Cortex of kidney (tissue), 1 donor: ENCODE results near the gene TBC1D1.

Experiments
- DNase-seq: peaks from one replicate; lab custom pipeline; 2025; lab: John Stamatoyannopoulos, UW

The TBC1D1 gene

GRCh38 chr4:37885496-37885895 is 5.4 kb upstream of the TBC1D1 start:
- DNase-seq = no peak

DNA sequence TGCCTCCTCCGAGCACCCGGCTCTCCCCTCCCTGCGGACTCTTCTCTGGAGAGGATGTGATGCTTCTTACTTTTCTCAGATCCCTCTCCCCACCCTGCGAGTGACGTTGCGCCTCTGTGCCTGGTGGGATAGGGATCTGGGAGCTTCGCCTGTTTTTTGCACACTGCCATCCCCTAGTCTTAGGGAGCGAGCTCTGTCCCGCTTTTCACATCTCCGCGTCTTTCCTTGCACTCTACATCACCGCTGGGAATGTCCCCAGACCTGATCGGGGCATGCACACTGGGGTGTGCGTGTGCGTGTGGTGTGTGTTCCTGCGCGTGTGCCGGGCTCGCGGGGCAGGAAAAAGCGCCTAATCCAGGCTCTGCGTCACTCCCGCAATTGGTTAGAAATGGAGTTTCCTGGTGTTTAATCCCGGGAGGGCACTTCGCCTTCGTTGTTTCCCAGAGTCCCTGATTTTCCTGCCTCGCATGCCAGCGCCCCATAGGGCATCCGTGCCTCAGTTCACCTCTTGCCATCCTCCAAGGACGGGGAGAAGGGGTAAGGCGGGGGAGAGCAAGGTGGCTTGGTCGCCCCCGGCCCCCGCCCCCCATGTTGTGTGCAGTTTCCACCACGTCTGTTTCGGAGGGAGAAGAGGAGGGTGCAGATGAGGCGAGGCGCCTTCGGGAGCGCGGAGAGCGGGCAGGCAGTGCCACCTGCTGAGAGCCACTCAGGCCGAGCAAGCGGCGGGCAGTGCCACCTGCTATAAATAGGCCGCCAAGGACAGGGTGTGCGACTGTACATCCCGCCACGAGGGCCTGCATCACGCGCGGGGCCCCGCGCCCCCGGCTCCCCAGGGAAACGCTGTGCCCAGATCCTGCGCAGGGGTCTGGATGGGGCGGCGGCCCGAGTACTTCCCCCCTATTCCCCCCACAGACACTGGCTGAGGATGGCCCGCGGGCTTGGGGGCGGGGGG is 759 bp upstream of the TBC1D1 start:
- no peak for DNase-seq

DNA sequence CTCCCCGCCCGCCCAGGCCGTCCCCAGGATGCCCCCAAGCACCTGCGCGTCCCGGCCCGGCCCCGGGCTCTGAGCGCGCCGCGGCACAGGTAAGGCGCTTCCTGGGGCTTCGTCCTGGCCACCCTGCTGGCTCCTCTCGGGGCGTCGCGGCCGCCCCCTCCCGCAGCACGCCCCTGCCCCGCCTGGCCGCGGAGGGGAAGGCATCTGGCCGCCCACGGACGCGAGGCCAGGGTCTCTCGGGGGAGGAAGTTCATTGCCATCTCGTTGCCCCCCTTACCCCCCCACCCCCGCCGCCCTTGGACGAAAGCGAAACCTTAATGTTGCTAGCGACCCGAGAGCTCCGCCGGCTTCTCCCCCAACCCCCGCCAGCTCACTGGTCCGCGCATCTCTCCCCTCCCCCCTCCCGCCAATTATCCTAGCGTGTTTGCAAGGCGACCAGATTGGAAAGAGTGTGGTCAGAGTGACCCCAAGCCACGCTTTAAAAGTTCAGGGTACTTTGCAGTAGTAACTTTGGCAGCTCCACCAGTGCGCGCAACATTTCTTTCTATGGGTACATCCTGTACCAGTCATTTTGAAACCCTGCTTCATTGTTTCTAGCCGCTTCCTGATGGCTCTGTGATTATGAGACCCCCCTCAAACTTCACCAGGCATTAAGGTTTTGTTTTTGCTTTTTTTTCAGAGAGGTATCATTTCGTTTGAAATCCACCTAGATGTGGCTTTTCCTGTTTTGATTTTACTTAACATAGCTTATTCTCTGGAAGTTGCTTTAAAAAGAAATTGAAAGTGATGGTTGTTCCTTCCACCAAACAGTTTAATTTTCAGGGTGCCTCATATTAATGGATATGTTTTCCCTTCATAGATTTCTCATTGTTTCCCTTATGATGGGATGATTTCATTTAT is 626 bp downstream of the TBC1D1 start:
- no peak for DNase-seq

DNA sequence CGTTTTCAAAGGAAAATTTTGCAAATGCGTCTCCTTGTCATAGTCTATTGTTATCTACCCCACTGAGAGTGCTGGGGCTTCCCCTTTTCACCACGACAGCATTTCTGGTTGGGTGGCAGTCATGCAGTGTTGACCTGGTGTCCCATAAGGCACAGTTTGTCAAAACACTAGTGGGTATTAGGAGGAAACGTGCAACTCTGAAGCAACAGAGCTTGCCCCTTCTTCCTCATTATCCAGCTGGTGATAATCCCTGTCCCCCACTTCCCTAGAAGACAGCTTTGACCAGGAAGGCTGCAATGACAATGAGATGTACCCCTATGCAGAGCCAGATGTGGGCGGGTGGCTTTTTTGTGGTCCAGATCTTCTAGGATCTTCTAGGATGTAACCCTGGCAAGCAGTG is 1.8 kb downstream of the TBC1D1 start:
- DNase-seq = no peak

DNA sequence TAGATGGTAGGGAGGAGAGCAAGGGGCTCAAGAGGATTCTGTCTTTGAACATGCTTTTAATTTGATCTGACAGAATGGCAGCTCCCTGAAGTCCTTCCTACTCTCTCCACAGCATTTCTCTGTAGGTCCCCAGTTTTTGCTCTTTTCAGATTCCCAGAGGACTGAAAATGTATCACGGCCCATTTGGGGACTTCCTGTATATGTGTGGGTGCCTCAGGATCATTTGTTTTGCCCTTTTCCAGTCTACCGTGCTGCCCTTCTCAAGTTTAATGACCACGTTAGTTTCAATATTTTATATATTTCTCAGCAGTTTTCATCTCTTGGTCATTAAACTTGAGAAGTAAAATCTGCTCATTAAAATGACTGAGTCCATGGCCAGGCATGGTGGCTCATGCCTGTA is 2.3 kb downstream of the TBC1D1 start:
- no peak for DNase-seq

- DNase-seq = no peak
Observed at GRCh38 chr4:37895271-37895670, 4.4 kb downstream of the TBC1D1 start.

DNA sequence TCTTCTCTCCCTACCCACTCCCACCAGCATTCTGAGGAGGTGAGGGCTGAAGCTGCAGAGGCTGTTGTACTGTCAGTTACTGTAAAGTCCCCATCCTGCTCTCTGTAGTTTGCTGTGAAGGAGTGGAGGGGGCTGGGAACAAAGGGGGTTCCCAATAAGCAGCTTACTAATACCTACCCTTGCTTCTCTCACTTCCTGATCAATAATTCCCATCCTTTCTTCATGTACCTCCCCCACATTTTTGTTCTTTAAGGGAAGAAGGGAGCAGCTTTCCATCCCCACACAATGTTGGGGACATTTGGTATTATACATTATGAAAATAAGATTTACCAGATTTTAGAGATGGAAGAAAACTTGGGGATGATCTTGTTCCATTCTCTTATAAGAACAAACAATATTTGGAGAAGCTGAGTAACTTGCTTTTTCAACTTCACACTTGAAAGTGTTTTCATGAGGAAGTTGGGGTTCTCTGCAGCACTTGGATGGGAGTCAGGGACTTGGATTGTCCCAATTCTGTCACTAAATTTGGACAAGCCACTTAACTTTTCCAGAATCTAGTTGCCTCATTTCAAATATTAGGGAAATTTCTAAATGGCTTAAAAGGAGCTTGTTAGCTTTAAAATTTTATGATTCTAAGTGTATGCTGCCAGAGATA is 5.4 kb downstream of the TBC1D1 start:
- no peak for DNase-seq

DNA sequence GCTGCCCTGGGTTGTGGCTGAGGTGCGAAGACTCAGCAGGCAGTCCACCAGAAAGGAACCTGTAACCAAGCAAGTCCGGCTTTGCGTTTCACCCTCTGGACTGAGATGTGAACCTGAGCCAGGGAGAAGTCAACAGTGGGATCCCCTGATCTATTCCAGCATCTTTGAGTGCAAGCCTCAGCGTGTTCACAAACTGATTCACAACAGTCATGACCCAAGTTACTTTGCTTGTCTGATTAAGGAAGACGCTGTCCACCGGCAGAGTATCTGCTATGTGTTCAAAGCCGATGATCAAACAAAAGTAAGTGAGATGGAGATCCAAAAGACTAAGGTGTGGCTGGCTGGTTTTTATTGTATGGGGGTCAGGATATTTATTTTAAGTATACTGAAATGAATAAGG is 11.3 kb downstream of the TBC1D1 start:
- DNase-seq = no peak

GRCh38 chr4:37902738-37903693 is 12.1 kb downstream of the TBC1D1 start:
- DNase-seq = no peak

DNA sequence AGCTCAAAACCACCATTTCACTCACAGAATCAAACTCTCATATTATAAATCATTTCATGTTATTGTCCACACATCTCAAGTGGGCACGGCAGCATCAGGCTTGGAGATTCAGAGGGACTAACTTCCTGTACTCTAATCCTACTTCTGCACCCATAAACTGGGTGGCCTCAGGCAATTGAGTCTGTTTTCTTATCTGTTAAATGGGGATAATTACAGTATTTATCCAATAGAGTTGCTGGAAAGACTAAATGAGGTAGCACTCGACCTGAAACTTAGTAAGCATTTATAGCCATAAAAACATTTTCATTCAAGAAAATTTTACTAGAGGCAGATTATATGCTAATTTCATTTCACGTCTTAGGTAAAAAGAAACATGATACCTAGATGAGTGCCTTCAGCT is 13.0 kb downstream of the TBC1D1 start:
- DNase-seq = no peak

- no peak for DNase-seq
Observed at GRCh38 chr4:37904824-37905223, 13.9 kb downstream of the TBC1D1 start.

DNA sequence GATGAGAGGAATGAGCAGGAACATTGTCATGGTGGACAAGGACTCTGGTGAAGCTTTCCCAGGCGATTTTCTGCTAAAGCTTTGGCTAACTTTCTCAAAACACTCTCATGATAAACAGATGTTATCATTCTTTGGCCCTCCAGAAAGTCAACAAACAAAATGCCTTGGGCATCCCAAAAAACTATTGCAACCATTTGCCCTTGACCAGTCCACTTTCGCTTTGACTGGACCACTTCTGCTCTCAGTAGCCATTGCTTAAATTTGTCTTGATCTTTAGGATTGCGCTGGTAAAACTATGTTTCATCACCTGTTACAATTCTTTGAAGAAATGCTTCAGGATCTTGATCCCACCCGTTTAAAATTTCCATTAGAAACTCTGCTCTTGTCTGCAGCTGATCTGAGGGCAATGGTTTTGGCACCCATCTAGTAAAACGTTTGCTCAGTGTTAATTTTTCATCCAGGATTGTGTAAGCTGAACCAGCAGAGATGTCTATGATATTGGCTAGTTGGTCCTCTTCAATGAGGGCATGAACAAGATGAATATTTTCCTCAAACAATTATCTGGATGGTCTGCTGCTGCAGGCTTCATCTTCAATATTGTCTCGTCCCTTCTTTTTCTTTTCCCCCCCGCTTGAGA is 14.8 kb downstream of the TBC1D1 start:
- DNase-seq = no peak

GRCh38 chr4:37908488-37909331 is 17.8 kb downstream of the TBC1D1 start:
- DNase-seq = no peak

- DNase-seq = no peak
Observed at GRCh38 chr4:37909332-37910090, 18.6 kb downstream of the TBC1D1 start.

- no peak for DNase-seq
Observed at GRCh38 chr4:37910091-37910486, 19.2 kb downstream of the TBC1D1 start.

DNA sequence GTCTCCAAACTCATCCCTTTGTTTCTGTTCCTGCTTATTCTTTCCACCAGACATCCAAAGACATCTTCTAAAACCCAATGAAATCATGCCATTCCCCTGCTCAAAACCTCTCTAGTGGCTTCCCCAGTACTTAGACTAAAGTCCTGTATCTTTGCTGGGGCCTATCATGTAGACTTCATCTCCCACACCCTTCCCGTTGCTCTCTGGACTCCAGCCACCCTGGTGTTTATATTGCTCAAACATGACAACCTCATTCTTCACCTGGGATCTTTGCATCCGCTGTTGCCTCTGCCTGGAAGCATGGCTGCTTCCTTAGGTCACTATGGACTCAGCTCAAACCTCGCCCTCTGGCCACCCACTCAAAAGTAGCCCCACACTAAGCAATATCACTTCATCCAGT is 23.7 kb downstream of the TBC1D1 start:
- DNase-seq = no peak

DNA sequence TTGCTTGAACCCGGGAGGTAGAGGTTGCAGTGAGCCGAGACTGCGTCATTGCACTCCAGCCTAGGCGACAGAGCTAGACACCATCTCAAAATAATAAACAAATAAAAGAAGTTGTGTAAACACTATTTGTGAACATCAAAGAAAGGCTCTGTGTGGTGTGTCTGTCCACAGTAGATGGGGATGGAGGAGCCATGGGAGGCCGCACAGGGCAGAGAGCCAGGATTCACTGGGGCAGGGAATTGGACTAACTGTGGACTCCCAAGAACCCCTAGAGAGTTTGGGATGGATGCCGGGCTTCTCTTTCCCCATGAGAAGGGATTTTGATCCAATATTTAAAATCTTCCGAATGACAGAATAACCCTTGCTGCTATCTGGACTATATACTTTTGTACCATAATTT is 26.5 kb downstream of the TBC1D1 start:
- DNase-seq = no peak

DNA sequence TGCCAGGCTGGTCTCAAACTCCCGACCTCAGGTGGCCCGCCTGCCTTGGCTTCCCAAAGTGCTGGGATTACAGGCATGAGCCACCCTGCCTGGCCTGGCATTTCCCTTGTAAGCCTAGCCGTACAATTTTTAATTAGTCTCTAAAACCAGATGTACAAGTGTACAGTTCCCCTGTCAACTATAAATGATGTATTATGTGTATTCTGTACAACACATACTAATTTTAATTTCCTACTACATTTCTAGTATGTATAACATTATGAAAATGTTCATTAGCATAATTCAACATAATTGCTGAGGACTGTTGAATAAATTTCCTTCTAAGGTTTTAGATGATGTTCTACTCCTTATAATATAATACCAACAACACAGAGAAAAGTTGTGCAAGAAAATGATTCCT is 27.8 kb downstream of the TBC1D1 start:
- DNase-seq = no peak

DNA sequence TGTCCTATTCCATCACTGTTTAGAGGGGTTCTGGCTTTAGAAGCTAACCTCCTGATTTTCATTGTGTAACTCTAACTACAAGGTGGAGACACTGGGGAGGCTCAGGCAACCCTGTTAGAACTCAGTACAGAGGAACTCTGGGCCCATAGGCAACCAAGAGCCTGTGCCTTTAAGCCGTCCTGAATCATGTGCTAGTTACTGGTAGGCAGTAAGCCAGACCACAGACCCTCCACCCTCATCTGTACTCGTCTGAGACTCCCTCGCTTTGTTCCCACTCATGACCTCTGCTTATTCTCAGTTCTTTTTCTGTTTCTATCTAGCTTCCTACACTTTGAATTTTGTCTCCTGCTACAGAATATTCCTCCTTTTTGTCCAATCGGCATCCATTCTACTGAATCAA is 31.4 kb downstream of the TBC1D1 start:
- DNase-seq = no peak
